Colon (tissue), 2 donors: ENCODE measurements around the gene NEDD8.

Source experiments
- FAIRE-seq: peaks from 2 replicates; lab custom pipeline; 2012; peaks lifted over from hg19 to GRCh38; lab: Jason Lieb, UNC
- donor health status: control.
- donor health status: control.

The NEDD8 gene

DNA sequence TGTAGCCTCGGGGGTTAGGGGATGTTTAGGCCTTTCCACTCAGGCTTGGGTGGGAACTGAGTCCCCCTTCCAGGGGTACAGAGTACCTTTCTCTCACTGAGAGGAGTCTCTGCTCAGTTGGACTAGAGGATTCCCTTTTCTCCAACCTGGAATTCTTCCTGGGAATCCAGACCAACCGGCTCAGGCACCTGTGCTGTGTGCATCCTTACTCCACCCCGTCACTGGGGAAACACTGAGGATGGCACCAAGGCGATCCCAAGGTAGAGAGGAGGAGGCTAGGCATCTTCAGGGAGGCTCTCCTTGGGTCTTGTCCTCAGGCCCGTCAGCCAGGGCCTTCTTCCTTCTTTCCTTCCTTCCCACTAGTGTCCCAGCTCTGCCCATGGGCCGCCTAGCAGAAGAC, 31.7 kb upstream of the NEDD8 start:
- FAIRE-seq = no peak

DNA sequence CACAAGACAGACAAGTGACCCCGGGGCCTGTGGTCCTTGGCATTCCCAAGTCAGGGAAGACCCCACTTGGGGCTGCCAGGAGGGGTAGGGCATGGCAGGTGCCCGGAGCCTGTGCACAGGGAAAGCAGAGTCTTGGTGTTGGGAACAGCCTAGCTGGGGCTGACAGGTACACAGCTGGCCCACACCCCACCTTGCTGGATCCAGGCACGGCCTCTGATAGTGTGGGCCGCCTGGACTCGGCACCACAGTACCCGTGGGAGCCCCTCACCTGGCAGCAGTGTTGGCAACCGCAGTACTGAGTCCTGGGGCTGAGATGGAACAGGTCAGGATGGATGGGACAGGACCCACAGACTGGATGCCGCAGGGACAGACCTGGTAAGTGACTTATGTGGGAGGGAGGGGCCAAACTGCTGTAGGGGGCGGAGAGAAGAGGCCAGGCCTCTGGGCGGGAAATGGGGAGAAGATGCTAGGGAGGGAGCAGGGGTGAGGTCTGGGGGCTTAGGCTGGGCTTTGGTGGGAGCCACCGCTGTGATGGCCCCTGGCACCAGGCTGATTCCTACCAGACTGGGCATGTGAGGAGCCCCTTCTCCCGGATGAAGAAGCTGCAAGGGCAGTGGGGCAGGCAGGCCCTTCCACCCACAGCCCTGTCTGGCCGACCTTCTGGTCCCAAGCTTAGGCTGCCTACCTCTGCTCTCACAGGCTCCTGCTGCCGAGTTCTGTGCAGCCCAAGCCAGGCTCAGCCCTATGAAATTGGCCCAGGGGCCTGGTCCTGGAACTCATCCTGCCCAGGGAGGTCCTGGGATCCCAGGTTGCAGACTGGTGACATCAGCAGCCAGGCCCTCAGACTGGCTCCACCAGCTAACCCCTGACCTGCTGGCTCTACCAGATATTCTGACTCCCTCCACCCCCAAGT, 30.9 kb upstream of the NEDD8 start, which contains the start of gene TGM1:
TSS of gene TGM1 (minus strand) at position 357 of the 913 bp plus-strand sequence. CDS start 825 bp downstream, outside the sequence.
- FAIRE-seq = no peak

DNA sequence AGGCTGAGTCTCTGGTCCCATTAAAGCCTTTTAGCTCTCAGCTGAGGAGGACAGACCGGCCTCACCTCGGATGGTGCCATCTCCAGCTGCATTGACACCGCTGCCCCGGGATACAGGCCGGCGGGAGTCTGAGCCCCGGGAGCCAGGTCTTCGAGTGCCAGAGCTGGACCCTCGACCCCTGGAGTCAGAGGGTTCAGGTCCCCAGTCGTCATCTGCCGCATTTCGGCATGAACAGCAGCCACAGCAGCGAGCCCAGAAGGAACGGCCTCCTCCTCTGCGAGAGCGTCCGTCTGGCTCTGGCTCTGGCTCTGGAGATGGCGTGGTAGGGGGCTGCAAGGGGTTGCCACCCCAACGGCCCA, 29.8 kb upstream of the NEDD8 start:
- no peak for FAIRE-seq

DNA sequence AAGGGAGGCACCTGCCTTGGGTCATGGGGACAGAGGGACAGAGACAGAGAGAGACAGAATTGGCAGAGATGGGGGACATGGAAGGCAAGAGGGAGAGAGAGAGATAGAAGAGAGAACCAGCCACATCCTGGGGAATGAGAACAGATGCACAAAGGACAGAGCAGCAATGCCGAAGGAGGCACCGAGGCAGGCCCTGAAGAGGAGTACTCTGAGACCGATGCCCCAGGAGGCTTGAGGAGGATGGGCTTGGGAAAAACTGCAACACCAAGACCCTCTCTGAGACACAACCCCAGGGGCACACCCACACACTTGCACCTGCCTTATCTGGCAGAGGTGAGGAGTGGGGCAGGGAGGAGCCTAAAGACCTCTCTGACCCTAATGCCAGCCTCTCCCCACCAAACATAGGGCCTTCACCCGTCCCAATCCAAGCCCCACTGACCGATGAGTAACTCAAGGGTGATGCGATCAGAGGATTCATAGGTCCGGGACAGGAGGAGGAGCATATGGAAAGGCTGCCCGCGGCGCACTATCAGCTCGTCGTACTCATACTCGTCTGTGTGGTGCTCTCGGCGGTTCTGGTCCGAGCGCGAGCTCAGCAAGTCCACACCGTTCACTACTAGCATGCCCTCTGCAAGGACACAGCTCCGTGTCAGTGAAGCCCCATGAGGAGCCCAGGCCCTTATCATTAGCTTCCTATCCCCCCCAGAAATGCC, 29.2 kb upstream of the NEDD8 start:
- no peak for FAIRE-seq

DNA sequence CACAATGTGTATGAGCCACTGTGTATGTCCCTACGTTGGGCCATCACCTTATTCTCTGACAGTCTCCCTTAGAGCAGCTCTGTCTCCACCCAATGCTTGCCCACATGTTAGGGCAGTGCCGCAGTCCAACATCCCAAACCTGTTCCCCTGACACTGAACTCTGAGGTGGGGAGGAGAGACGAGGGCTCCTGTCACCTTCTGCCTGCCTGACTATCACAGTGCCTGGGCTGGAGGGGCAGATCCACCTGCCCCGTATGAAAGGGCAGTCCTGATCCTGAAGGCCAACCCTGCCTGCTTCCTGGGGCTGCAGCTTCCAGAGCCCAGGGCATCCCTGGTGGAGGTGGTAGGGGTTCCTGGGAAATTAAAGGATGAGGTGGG, 28.6 kb upstream of the NEDD8 start:
- FAIRE-seq = no peak

DNA sequence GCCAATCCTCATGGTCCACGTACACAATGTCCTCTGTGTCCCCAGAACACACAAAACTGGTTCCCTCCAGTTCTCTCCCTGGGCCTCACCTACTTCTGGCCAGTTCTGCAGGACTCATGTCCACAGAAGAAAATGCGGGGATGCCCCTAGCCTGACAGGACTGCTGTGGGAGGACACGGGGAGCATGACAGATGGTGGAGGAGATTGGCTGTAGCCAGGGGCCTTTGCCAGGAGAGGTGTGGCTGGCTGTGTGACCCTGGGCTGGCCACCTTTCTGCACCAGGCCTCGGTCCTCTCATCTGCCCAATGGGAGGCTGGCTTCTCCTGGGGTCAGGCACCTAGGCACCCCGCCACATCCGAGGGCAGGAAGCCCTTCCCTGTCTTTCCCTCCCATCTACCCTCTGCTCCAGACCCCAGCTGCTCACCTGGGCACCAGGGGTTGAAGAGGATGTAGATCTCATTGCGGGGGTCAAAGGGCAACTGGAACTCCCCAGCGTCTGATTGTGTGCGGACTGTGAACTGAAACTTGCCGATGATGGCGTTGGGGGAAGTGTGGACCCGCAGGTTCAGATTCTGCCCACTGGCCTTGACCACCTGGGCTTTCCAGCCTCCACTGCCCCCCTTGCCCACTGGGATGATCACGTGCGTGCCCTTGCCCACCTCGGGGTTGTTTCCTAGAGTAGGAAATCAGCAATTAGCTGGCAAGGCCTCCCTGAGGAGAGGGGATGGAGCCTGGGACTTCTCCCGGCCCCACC, 28.0 kb upstream of the NEDD8 start:
- no peak for FAIRE-seq

DNA sequence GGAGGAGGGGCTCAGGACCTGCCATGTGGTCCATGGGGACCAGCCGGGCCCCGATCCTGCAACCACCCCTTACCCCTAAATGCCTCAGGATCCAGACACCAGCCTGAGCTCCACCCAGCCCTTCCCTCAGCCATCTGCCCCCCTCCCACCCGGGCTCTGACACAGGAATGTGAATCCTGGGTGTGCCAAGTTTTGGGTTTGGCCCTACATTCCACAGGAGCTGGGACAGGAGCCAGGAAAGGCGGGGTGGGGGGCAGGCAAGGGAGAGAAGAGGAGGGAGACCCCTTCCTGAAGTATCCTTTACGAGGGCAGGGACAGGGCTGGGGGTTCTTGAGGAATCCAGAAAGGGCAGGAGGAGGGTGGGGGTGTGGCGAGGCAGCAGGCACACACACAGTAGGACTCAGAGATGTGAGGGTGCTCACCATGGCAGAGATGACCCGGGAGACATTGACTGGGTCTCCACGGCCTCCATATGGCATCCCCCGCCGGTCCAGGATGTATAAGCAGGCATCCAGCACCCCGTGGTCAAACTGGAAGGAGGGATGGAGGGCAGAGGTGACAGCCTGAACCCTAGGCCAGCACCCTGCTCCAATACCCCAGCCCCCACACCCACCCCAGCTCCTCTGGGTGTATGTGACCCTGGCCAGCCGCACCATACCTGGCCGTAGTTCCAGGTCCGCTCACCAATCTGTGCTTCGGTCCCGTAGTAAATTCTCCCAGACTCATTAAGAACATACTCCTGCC, 27.3 kb upstream of the NEDD8 start:
- FAIRE-seq = no peak

DNA sequence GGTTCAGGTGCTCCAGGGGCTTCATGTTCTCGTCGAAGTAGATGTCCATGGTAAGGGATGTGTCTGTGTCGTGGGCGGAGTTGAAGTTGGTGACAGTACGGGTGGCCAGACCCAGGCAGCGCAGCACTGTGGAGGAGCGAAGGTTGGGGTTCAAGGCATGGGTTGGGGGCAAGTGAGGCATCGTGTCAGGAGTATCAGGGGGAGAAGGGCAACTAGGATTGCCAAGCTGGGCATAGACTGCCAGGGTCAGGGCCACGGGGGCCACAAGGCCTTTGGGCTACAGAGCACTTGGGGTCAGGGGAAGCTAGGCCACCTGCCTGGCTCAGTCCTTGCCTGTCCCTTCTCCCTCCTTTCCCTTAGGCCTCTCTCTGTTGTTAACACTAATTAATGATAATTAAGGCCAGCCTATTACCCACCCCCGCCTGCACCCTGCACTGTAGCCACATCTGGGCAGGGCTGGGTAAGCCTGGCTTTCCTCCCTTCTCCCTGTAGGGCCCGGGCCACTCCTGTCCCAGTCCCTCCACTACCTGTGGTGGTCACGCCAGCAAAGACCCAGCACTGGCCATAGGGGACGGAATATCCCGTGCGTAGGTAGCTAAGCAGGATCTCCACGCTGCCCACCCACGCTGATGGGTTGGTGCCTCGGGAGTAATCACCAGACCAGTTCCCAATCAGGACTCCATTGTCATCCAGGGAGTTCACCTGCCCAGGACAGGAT, 26.5 kb upstream of the NEDD8 start:
- FAIRE-seq = no peak

DNA sequence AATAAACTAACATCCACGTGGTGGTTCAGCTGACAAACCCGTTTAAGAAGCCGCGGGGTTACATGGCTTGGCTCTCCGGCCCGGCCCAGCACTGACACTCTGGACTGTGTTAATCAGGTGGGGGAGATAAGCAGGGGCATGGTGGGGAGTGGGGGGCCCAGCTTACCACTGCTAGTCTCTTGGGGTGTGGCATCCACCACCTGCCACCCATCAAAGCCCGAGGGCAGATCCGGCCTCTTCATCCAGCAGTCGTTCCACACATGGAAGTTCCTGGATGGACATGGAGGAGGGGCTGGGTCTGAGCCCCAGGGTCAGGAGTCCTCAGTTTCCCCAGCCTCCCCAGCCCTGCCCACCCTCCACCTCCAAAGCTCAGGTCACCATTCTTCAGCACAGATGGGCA, 26.0 kb upstream of the NEDD8 start:
- no peak for FAIRE-seq

DNA sequence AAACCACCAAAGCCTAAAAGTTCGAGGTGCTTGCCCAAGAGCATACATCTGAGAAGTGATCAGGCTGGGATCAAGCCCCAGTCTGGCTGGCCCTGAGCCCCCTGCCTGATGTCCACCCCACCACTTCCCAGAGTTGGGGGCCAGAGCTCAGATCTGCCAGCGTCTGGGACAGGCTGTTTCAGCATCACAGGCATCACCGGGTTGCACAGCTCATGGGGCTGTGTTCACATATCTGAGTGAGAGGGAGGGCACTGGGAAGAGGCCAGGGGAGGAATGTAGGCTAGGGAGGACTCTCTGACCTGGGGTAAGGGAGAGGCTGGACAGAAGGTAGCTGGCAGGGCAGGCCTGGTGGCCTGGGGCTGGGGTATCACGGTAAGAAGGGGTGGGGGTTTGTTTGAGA, 24.8 kb upstream of the NEDD8 start:
- FAIRE-seq = no peak

DNA sequence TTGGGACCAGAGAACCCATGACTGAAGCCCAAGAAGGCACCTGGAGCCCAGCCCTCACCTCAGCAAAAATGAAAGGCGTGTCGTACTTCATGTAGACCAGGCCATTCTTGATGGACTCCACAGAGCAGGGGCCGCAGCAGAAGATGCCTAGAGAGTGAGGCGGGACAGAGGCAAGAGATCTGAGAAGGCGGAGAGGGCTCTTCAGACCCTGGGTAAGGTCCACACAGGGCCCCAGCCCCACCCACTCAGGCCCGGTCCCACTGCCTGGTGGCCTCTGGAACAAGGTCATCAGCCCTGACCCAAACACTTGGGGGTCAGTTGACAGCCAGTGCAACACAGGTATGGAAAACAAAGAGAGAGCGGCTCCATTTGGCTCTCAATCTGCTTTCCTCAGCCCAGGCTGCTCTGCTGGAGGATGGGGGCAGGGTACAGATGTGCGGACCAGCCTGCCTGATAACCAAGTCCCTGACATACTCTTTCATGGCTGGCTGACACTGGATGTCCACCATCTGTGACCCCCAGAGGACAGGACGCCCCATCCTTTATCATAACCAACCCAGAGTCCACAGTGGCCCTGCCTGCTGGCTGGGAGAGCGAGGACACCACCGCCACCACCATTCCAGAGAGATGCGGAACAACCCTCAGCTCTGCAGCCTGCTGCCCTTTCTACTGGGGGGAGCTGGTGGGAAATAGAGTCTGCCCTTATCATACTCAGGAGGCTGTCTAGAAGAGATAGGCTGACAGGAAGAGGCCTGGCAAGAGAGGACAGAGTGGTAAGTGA, 24.0 kb upstream of the NEDD8 start:
- no peak for FAIRE-seq

DNA sequence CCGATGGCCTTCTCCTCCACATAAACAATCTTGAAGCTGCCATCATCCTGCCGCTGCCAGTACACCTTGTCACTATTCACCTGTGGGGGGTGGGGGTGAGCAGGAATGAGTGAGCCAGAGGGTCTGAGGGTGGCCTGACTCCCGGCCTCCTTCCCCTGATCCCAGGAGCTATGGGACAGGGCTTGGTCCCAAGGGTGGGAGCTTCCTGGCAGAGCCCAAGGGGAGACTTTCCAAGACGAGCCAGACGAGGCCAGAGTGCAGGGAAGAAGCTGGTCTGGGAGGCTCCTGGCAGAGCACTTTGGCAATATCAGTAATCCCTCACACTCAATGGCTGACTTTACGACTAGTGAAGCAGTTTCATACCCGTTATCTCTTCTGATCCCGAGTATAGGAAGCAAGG, 23.3 kb upstream of the NEDD8 start:
- FAIRE-seq = no peak

DNA sequence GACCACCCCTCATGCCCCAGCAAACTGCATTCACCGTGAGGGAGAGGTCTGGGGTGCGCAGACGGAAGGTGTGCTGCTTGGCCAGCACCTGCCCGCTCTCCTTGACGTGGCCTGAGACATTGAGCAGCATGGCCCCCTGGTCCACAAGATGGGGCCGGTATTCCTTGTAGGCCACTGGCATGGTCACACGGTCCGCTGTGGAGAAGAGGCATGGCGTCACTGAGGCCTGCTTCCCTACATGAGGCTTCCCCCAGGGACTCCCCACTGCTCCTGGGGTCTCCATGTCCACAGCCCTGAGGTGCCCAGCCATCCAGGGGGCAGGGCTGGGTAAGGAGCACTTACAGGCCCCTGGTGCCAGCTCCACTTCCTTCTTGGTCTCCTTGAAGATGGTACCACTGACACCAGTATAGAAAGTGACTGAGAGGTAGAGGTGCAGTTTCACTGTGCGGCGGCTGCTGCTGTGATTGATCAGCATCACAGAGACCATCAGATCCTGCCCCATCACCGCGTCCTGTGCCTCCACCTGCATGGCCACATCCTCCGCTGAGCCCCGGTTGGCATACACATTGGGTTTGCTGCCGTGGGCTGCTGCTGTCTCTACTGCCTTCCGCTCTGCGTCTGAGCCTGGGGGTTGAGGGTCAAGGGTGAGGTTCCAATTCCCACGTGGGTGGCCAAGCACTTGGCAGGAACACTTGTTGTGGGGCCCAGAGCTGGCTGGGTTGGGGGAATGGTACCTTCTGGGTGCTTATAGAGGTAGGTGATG, 22.6 kb upstream of the NEDD8 start:
- no peak for FAIRE-seq

DNA sequence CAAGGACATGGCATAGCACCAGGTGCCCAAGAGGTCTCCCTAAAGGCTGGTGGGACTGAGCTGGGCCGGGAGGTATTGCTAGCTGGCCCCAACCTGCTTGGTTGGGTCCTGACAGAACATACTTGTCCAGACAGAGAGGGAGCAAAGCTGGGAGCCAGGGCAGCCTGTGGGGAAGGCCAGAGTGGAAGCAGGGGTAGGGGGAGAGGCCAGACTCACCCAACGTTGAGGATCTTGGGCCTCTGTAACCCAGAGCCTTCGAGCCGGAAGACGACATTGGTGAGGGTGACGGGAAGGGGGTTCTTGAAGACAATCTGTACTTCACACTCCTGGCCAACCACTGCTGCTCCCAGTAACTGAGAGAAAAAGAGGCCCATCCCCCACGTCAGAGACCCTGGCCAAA, 21.8 kb upstream of the NEDD8 start:
- no peak for FAIRE-seq

DNA sequence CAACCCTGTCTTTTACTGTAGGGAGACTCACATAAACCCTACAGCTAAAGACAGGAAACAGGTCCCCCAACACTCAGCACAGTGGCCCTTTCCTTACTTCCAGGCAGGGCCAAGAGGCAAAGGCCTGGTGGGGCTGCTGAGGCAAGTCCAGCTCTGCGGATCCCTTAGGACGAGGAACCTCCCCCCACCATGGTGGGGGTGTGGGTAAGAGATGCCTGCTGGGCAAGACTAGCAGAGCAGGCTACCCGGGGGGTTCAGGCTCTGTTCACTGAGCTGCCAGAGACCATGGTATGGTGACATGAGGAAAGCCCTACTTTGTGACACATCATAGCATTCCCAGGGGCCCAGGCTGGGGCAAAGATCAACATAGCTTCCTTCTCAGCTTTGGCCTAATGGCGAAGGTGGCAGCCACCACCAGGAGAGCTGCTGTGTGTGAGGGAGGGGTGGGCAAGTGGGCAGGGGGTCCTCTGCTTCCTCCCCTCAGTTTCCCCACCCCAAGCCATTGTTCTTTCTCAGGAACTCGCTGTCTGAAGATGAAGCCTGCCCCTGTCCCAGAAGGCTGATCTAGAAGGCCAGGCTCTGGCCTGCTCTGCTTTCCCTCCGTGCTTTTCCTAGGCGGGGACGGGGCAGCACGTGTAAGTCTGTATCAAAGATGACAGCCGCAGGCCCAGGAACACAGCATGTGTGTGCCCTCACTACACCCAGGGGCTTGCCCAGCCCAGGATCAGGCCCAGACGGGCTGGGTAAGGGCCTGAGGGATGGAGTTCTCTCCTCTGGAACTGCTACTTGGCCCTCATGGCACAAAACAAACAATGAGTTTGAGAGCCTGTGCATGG, 20.3 kb upstream of the NEDD8 start:
- no peak for FAIRE-seq

DNA sequence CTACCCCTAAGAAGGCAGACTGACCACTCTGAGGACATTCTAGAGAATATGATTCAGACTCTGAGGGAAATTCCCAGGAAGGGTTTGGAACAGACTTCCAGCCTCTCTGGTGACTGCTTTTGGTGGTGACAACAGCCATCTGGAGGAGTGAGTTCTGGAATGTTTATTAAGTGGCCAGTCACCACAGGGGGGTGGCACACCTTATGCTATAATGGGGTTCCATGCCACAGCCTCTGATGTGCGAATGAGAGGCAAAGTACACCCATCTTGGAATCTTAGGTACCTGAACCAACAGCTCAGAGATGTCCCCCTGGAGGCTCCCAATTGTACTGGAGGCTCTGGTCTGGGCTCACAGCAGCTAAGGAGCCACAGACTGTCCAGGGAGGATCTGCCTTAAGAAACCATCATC, 19.7 kb upstream of the NEDD8 start:
- no peak for FAIRE-seq

DNA sequence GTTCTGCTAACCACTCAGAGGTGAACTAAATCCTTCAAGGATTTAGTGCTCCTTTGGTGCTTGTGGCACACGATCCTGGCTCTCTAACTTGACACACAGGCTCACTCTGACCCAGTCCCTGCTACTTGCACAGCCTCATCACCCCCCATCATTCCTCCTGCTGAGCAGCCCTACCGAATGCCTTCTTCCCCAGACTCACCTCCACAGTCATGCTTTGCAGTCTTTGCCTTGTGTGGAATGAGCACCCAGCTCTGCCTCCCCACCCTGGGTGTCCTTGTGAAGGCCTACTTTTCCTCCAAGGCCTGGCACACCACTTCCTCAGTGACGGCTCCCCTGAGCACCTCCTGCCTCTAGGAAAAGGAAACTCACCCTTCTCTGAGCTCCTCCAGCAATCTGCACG, 18.2 kb upstream of the NEDD8 start:
- FAIRE-seq = no peak

DNA sequence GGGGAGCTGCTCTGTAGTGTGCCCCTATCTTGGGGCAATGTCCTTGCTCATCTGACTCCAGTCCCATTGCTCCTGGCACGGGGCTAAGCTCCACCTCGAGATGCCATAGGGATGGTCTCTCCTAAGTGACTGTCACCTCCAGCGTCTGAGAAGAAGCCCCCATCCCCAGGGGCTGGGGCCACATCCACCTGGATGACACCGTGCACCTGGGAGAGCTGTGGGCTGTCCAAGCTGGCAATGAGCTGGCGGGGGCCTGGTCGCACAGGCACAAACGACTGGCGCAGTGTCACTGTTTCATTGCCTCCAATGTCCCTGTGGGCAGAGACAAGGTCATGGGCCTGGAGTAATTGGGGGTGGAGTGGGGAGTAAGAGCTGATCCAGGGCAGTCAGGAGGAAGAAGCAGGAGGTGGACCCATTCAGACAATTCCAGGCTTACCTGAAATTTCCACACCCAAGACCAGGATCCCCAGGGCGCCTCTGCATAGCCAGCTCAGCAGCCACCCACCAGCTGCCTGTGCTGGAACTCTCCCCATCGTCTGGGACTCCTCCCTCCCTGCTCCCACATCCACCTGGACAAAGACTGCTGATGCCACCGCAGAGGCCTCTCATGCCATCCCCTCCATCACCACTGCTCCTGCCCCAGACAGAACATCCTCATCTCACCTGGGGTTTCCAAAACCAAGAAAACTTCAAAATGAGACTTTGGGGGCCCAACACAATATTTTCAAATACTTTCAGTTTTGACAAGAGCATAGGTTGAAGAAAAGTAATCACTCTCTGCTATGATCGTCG, 17.3 kb upstream of the NEDD8 start:
- FAIRE-seq = no peak
